CD14-positive monocyte (primary cell): ENCODE results near the gene DVL2. TPM values are rescaled to one million over a fixed set of nuclear protein-coding genes. Genes with fewer than 3 reads are reported as not detected.

Experiments
- DNase-seq, 3 donors: peaks; one replicate each; pipeline ENCODE4 v3.0.0-alpha.2; 2011 to 2022
- H2AFZ ChIP-seq: 2 replicates; pipeline ENCODE4 v1.6.0; 2012; ENCODE audit warnings: mild to moderate bottlenecking, low read depth, low read length, inconsistent platforms; ENCODE audit not compliant: insufficient read depth, poor library complexity, severe bottlenecking
- H3K27ac ChIP-seq, 2 donors: 1 replicate in 1 of 2; 2 replicates in 1 of 2; pipeline ENCODE4 v1.5.1; 2012 to 2013; ENCODE audit warnings: low read length in 2 of 2, control low read depth in 1 of 2, inconsistent platforms in 1 of 2, low read depth in 1 of 2, mild to moderate bottlenecking in 1 of 2
- H3K27me3 ChIP-seq, 2 donors: one replicate each; pipeline versions ENCODE4 v1.6.0 to v1.6.1; 2011 to 2013; ENCODE audit warnings: low read length in 2 of 2; ENCODE audit not compliant: control insufficient read depth in 2 of 2, insufficient read depth in 2 of 2
- H3K36me3 ChIP-seq, 2 donors: replicated peaks in 1 of 2; 1 replicate in 1 of 2; 2 replicates in 1 of 2; pipeline versions ENCODE4 v1.5.1 to v1.6.1; 2012 to 2013; ENCODE audit warnings: low read length in 2 of 2, control low read depth in 1 of 2, inconsistent platforms in 1 of 2, mild to moderate bottlenecking in 1 of 2; ENCODE audit not compliant: insufficient read depth in 2 of 2, control insufficient read depth in 1 of 2
- H3K4me1 ChIP-seq, 2 donors: 1 replicate in 1 of 2; 2 replicates in 1 of 2; pipeline versions ENCODE4 v1.5.1 to v1.6.1; 2012 to 2013; ENCODE audit warnings: low read length in 2 of 2, control low read depth in 1 of 2, inconsistent platforms in 1 of 2, mild to moderate bottlenecking in 1 of 2, moderate library complexity in 1 of 2; ENCODE audit not compliant: insufficient read depth in 2 of 2, control insufficient read depth in 1 of 2
- H3K4me2 ChIP-seq: replicated peaks from 2 replicates; pipeline ENCODE3; 2012; ENCODE audit warnings: low read length, moderate library complexity, mild to moderate bottlenecking; ENCODE audit not compliant: poor library complexity, severe bottlenecking; ENCODE audit errors: extremely low read depth
- H3K4me3 ChIP-seq, 3 experiments: fragments of 200-600 bp in 1 of 3; sonication (generic) in 1 of 3; replicated peaks in 1 of 3; 1 replicate in 2 of 3; 2 replicates in 1 of 3; pipeline ENCODE4 v1.5.1; 2011 to 2013; ENCODE audit warnings: low read length in 3 of 3, mild to moderate bottlenecking in 3 of 3, control low read depth in 2 of 3, low read depth in 2 of 3, inconsistent platforms in 1 of 3, moderate library complexity in 1 of 3
- H3K79me2 ChIP-seq: 2 replicates; pipeline ENCODE4 v1.6.0; 2012; ENCODE audit warnings: mild to moderate bottlenecking, control low read depth, inconsistent platforms, low read length, moderate library complexity; ENCODE audit not compliant: insufficient read depth
- H3K9ac ChIP-seq: 2 replicates; pipeline ENCODE4 v1.6.0; 2017; ENCODE audit warnings: low read length, mild to moderate bottlenecking; ENCODE audit not compliant: insufficient read depth, poor library complexity, severe bottlenecking
- H3K9me3 ChIP-seq, 2 donors: replicated peaks in 1 of 2; 1 replicate in 1 of 2; 2 replicates in 1 of 2; pipeline versions ENCODE4 v1.5.1 to v1.6.1; 2012 to 2013; ENCODE audit warnings: low read length in 2 of 2, control low read depth in 1 of 2; ENCODE audit not compliant: control insufficient read depth in 1 of 2, insufficient read depth in 1 of 2
- H4K20me1 ChIP-seq: 2 replicates; pipeline ENCODE4 v1.6.0; 2012; ENCODE audit warnings: mild to moderate bottlenecking, low read length, control low read depth, moderate library complexity; ENCODE audit not compliant: insufficient read depth
- H3K27ac Mint-ChIP-seq, 7 donors: one replicate each; pipeline ENCODE4 v1.8.0; 2020; ENCODE audit warnings: mild to moderate bottlenecking in 7 of 7, mixed read lengths in 7 of 7, moderate library complexity in 6 of 7, inconsistent platforms in 2 of 7
- H3K27me3 Mint-ChIP-seq, 3 donors: one replicate each; pipeline ENCODE4 v1.8.0; 2021 to 2022; ENCODE audit warnings: low read depth in 3 of 3, mild to moderate bottlenecking in 3 of 3, mixed read lengths in 3 of 3, moderate library complexity in 3 of 3, inconsistent platforms in 1 of 3
- H3K36me3 Mint-ChIP-seq, 2 donors: one replicate each; pipeline ENCODE4 v1.8.0; 2020; ENCODE audit warnings: mixed read lengths in 2 of 2, inconsistent platforms in 1 of 2, mild to moderate bottlenecking in 1 of 2
- H3K4me1 Mint-ChIP-seq: one replicate; pipeline ENCODE4 v1.8.0; 2020; ENCODE audit warnings: mild to moderate bottlenecking, mixed read lengths
- H3K4me3 Mint-ChIP-seq, 2 donors: one replicate each; pipeline ENCODE4 v1.8.0; 2020; ENCODE audit warnings: mild to moderate bottlenecking in 2 of 2, mixed read lengths in 2 of 2, moderate library complexity in 1 of 2
- H3K9me3 Mint-ChIP-seq, 7 donors: one replicate each; pipeline ENCODE4 v1.8.0; 2020 to 2022; ENCODE audit warnings: mixed read lengths in 7 of 7, mild to moderate bottlenecking in 6 of 7, moderate library complexity in 6 of 7, inconsistent platforms in 2 of 7
- WGBS: methylation state at CpG from one replicate; pipeline ENCODE4 v1.1.5; 2013; ENCODE audit warnings: missing lambda C conversion rate; ENCODE audit not compliant: insufficient coverage; 5-methylcytosine and 5-hydroxymethylcytosine counted together
- intact Hi-C, 2 donors: fragments of 100-400 bp; cut with micrococcal nuclease; formaldehyde crosslinking; loops; one replicate each; pipeline versions ENCODE4 v1.15.0 to v1.15.1; 2023
- polyA plus RNA-seq, 3 donors: library from polyadenylated mRNA; depleted of rRNA in 1 of 3; unstranded in 2 of 3; stranded (reverse) in 1 of 3; fragments of 300-500 nt in 2 of 3; fragments of >200 nt in 1 of 3; fragmentation: Illumina TruSeq in 2 of 3; gene quantifications; 1 replicate in 2 of 3; 2 replicates in 1 of 3; pipeline ENCODE4 v1.2.3, GENCODE V29; 2012 to 2021
- TF ChIP-seq, protein P1 (sequence below): fragments of 200-600 bp; IDR thresholded peaks from one replicate; pipeline ENCODE4 v1.8.0; 2022; ENCODE audit warnings: antibody characterized with exemption, mild to moderate bottlenecking

DVL2 gene
- polyA plus RNA-seq, 3 donors: 6.7 to 7.8 (median 7.0) TPM

GRCh38 chr17:7211491-7212273 lies 22.6 kb downstream of the DVL2 start:
- Histone ChIP-seq H3K36me3 (no peaks in the 10 kb centered on the region), H3K27ac (no peak overlapping the region), H3K4me3 (no peak overlapping the region), H4K20me1 (peaks cover 68% of the 10 kb centered on the region), H3K4me2 (no peak overlapping the region), H3K27me3 (no peaks in the 10 kb centered on the region), H3K9me3 (no peaks in the 10 kb centered on the region), H3K9ac (no peak overlapping the region), H3K79me2 (peaks cover 67% of the 10 kb centered on the region), H2AFZ (no peak overlapping the region), H3K4me1 (peaks cover 32 to 34% of the 10 kb centered on the region in 2 donors)
- intact Hi-C loops: loop anchor here in 1 of 2 donors (10.0 kb wide), 1 partner anchor 193 kb away; the partner anchor contains the start of genes NLGN2 and TMEM256
- TF ChIP-seq, protein P1, sequence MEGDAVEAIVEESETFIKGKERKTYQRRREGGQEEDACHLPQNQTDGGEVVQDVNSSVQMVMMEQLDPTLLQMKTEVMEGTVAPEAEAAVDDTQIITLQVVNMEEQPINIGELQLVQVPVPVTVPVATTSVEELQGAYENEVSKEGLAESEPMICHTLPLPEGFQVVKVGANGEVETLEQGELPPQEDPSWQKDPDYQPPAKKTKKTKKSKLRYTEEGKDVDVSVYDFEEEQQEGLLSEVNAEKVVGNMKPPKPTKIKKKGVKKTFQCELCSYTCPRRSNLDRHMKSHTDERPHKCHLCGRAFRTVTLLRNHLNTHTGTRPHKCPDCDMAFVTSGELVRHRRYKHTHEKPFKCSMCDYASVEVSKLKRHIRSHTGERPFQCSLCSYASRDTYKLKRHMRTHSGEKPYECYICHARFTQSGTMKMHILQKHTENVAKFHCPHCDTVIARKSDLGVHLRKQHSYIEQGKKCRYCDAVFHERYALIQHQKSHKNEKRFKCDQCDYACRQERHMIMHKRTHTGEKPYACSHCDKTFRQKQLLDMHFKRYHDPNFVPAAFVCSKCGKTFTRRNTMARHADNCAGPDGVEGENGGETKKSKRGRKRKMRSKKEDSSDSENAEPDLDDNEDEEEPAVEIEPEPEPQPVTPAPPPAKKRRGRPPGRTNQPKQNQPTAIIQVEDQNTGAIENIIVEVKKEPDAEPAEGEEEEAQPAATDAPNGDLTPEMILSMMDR: no peak
- peaks cover 4 to 22% of the 10 kb centered on the region in 2 donors for H3K36me3 Mint-ChIP-seq
- peaks cover 43% of the 10 kb centered on the region for H3K4me1 Mint-ChIP-seq
- H3K9me3 Mint-ChIP-seq: no peaks in the 10 kb centered on the region
- peak overlapping the region in 3 of 7 donors; percentile 33 to 71 (median 54) for H3K27ac Mint-ChIP-seq
- no peak for DNase-seq
- WGBS: 70% methylated on average over 11 of the region's 37 CpGs
- H3K27me3 Mint-ChIP-seq: peaks cover 0 to 14% (median 4%) of the 10 kb centered on the region in 3 donors
- H3K4me3 Mint-ChIP-seq: no peak overlapping the region

DNA sequence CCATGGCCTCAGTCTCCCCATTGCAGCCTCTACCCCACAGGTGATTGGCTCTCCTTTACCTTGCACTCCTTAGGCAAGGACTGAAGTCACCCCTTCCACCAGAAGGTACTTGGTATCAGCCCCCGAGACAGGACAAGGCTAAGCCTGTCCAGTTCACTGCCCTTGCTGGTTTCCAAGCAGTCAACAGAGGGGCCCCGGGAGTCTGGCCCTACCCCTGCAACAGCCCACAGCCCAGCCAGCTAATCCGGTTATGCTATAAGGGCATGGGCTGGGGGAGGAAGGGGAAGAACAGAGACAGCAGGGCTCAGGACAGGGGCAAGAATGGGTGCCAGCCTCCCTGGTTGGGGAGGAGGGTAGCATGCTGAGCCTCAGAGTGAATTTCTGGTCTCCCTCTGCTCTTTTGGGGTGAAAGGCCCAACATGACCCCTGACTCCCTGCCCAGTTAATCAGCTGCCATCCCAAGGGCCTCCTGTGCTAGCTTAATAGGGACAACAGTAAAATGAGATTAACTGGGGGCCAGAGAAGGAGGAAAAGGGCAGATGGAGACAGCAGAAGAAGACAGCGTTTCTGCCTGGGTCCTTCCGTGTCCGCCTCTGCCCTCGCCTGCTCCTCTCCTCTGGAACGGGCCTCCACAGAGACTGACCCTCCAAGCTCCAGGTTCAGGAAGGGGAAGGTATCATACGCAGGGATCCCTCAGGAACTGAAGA lies 25.4 kb downstream of the DVL2 start:
- H3K36me3 ChIP-seq: no peaks in the 10 kb centered on the region
- no peak overlapping the region for H3K27ac ChIP-seq
- H3K79me2 ChIP-seq: peaks cover 50% of the 10 kb centered on the region
- Mint-ChIP-seq H3K36me3 (peaks cover 6 to 25% of the 10 kb centered on the region in 2 donors), H3K27me3 (peaks cover 0 to 15% (median 4%) of the 10 kb centered on the region in 3 donors), H3K9me3 (no peaks in the 10 kb centered on the region), H3K4me3 (no peak overlapping the region), H3K4me1 (peaks cover 42% of the 10 kb centered on the region), H3K27ac (no peak overlapping the region)
- no peak overlapping the region for H3K4me2 ChIP-seq
- no peaks in the 10 kb centered on the region for H3K9me3 ChIP-seq
- DNase-seq: no peak
- 93% methylated on average over 4 of the region's 9 CpGs for WGBS
- H4K20me1 ChIP-seq: peaks cover 54% of the 10 kb centered on the region
- H3K4me3 ChIP-seq: no peak overlapping the region
- intact Hi-C loops: no loop called here
- no peak overlapping the region for H2AFZ ChIP-seq
- H3K4me1 ChIP-seq: peaks cover 20 to 23% of the 10 kb centered on the region in 2 donors
- TF ChIP-seq, protein P1: no peak
- no peaks in the 10 kb centered on the region for H3K27me3 ChIP-seq
- no peak overlapping the region for H3K9ac ChIP-seq
